ENCODE results near the gene KCNJ1. TPM values are rescaled to one million over a fixed set of nuclear protein-coding genes. Genes with fewer than 3 reads are reported as not detected.

The KCNJ1 gene
- total RNA-seq, 1 donor from 2014 or later: 0.41 TPM

DNA sequence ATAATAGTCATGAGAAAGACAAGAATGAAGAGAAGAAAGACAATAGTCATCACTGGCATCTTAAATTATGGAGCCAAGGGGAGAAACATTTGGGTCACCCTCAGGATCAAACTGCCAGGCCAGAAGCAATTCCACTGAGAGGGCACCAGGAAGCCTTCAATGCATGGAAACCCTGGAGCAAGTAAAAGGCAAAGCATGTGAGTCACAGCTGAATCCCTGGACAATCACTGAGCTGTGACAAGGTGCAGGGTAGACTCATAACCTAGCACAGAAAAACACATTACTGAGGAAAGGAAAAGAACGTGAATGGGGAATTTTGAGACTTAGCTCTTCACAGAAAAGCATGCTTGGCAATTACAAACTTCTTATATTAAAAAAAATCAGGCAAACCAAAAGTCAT is 1.6 kb downstream of the KCNJ1 start:
- Histone ChIP-seq H3K4me1 (no peaks in the 10 kb centered on the region), H3K36me3 (no peaks in the 10 kb centered on the region), H3F3A (ENCODE audit: low read depth) (peaks cover 15% of the 10 kb centered on the region), H3K4me3 (no peak overlapping the region), H3K9ac (no peak overlapping the region), H3K27me3 (no peaks in the 10 kb centered on the region), H4K20me1 (ENCODE audit: low read depth) (no peaks in the 10 kb centered on the region), H3K4me2 (no peak overlapping the region), H2AFZ (replicated peaks) (no peak overlapping the region), H3K79me2 (ENCODE audit: low read depth) (no peaks in the 10 kb centered on the region), H3K9me3 (ENCODE audit: low read depth) (no peaks in the 10 kb centered on the region), H3K27ac (no peak overlapping the region)
- Mint-ChIP-seq H3K36me3 (no peaks in the 10 kb centered on the region), H3K4me1 (peaks cover 20% of the 10 kb centered on the region), H3K27ac (no peak overlapping the region), H3K9me3 (peaks cover 3% of the 10 kb centered on the region), H3K27me3 (ENCODE audit: insufficient read depth, low read depth) (peaks cover 9% of the 10 kb centered on the region), H3K4me3 (no peak overlapping the region)
- no peak for TF ChIP-seq EZH2 (IDR thresholded peaks at IDR 0.05)
- no peak for TF ChIP-seq EZH2phosphoT487 (IDR thresholded peaks at IDR 0.05)
- TF ChIP-seq, protein P1, sequence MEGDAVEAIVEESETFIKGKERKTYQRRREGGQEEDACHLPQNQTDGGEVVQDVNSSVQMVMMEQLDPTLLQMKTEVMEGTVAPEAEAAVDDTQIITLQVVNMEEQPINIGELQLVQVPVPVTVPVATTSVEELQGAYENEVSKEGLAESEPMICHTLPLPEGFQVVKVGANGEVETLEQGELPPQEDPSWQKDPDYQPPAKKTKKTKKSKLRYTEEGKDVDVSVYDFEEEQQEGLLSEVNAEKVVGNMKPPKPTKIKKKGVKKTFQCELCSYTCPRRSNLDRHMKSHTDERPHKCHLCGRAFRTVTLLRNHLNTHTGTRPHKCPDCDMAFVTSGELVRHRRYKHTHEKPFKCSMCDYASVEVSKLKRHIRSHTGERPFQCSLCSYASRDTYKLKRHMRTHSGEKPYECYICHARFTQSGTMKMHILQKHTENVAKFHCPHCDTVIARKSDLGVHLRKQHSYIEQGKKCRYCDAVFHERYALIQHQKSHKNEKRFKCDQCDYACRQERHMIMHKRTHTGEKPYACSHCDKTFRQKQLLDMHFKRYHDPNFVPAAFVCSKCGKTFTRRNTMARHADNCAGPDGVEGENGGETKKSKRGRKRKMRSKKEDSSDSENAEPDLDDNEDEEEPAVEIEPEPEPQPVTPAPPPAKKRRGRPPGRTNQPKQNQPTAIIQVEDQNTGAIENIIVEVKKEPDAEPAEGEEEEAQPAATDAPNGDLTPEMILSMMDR (IDR thresholded peaks at IDR 0.05): no peak
- DNase-seq (ENCODE audit: low spot score): no peak

- H3K36me3 ChIP-seq: no peaks in the 10 kb centered on the region
- H3K4me3 ChIP-seq: no peak overlapping the region
- H2AFZ ChIP-seq (replicated peaks): no peak overlapping the region
- H3K9me3 ChIP-seq (ENCODE audit: low read depth): no peaks in the 10 kb centered on the region
- Mint-ChIP-seq H3K27me3 (ENCODE audit: insufficient read depth, low read depth) (peaks cover 5% of the 10 kb centered on the region), H3K4me1 (peaks cover 10% of the 10 kb centered on the region), H3K9me3 (no peaks in the 10 kb centered on the region), H3K27ac (no peak overlapping the region), H3K36me3 (no peaks in the 10 kb centered on the region), H3K4me3 (no peak overlapping the region)
- no peak for TF ChIP-seq EZH2 (IDR thresholded peaks at IDR 0.05)
- no peak for TF ChIP-seq EZH2phosphoT487 (IDR thresholded peaks at IDR 0.05)
- TF ChIP-seq, protein P1 (IDR thresholded peaks at IDR 0.05): no peak
- no peaks in the 10 kb centered on the region for H4K20me1 ChIP-seq (ENCODE audit: low read depth)
- H3K9ac ChIP-seq: no peak overlapping the region
- H3K27ac ChIP-seq: no peak overlapping the region
- peaks cover 17% of the 10 kb centered on the region for H3K27me3 ChIP-seq
- H3F3A ChIP-seq (ENCODE audit: low read depth): peaks cover 10% of the 10 kb centered on the region
- no peak overlapping the region for H3K4me2 ChIP-seq
- no peaks in the 10 kb centered on the region for H3K79me2 ChIP-seq (ENCODE audit: low read depth)
- DNase-seq (ENCODE audit: low spot score): no peak
- no peaks in the 10 kb centered on the region for H3K4me1 ChIP-seq
Measured at GRCh38 chr11:128862908-128863660, 4.0 kb downstream of the KCNJ1 start.

GRCh38 chr11:128862406-128862805 is 4.7 kb downstream of the KCNJ1 start:
- no peak overlapping the region for H3K27ac ChIP-seq

More at GRCh38 chr11:128862406-128862805, 4.7 kb downstream of the KCNJ1 start:
- TF ChIP-seq EZH2 (IDR thresholded peaks at IDR 0.05) (no peak), EZH2phosphoT487 (IDR thresholded peaks at IDR 0.05) (no peak)
- TF ChIP-seq, protein P1 (IDR thresholded peaks at IDR 0.05): no peak
- no peak overlapping the region for H2AFZ ChIP-seq (replicated peaks)
- H3K4me2 ChIP-seq: no peak overlapping the region
- H3F3A ChIP-seq (ENCODE audit: low read depth): peaks cover 3% of the 10 kb centered on the region
- peaks cover 17% of the 10 kb centered on the region for H3K27me3 ChIP-seq
- H3K9me3 Mint-ChIP-seq: no peaks in the 10 kb centered on the region
- no peaks in the 10 kb centered on the region for H3K4me1 ChIP-seq
- no peak overlapping the region for H3K4me3 ChIP-seq
- H3K4me3 Mint-ChIP-seq: no peak overlapping the region
- peaks cover 5% of the 10 kb centered on the region for H3K27me3 Mint-ChIP-seq (ENCODE audit: insufficient read depth, low read depth)
- H3K9me3 ChIP-seq (ENCODE audit: low read depth): no peaks in the 10 kb centered on the region
- no peak overlapping the region for H3K9ac ChIP-seq
- no peak for DNase-seq (ENCODE audit: low spot score)
- peaks cover 10% of the 10 kb centered on the region for H3K4me1 Mint-ChIP-seq
- H3K79me2 ChIP-seq (ENCODE audit: low read depth): no peaks in the 10 kb centered on the region
- H4K20me1 ChIP-seq (ENCODE audit: low read depth): no peaks in the 10 kb centered on the region
- no peak overlapping the region for H3K27ac Mint-ChIP-seq
- H3K36me3 Mint-ChIP-seq: no peaks in the 10 kb centered on the region
- H3K36me3 ChIP-seq: no peaks in the 10 kb centered on the region

All from neural progenitor cell (in vitro differentiated cells).